Endothelial cell of umbilical vein (primary cell): Measurements from ENCODE around the gene S100A13. TPM values are rescaled to one million over a fixed set of nuclear protein-coding genes. Genes with fewer than 3 reads are reported as not detected.
"Not testable (repeated sequence)": the region's sequence is repeated elsewhere in the genome, so short reads cannot be mapped to it uniquely, and the experiment has no call there.

Experiments used
- BruUV-seq: library from RNA; stranded (reverse); fragments of 400-500 nt; replicated peaks from 2 replicates; lab custom pipeline; 2021; lab: Mats Ljungman, UMichigan
- CTCF ChIA-PET: fragments of 300-600, 350-600 bp; sonication (Branson Sonifier 250); formaldehyde crosslinking; loops from one replicate; lab custom pipeline; 2021; ENCODE audit warnings: antibody characterized with exemption, inconsistent platforms; lab: Charles Lee
- POLR2A ChIA-PET: fragments of 300-600, 350-600 bp; sonication (Branson Sonifier 250); formaldehyde crosslinking; loops from one replicate; lab custom pipeline; 2021; ENCODE audit warnings: antibody characterized with exemption, inconsistent platforms; lab: Charles Lee
- DNase-seq: peaks from one replicate; pipeline ENCODE4 v3.0.0-alpha.2; 2011; ENCODE audit warnings: low read depth, low spot score
- FAIRE-seq: peaks from 2 replicates; lab custom pipeline; 2011; peaks lifted over from hg19 to GRCh38; lab: Jason Lieb, UNC
- H2AFZ ChIP-seq: 2 replicates; pipeline ENCODE4 v1.6.0; 2012; ENCODE audit warnings: low read depth, low read length, control low read depth, inconsistent platforms
- H3K27ac ChIP-seq: 2 replicates; pipeline ENCODE4 v1.5.1; 2011; ENCODE audit warnings: low read depth, mild to moderate bottlenecking, control low read depth, low read length, moderate library complexity; ENCODE audit not compliant: insufficient read depth
- H3K27me3 ChIP-seq, 2 experiments: 2 replicates each; pipeline versions ENCODE4 v1.6.0 to v1.6.1; 2011; ENCODE audit warnings: low read length in 2 of 2, mixed read lengths in 1 of 2; ENCODE audit not compliant: control insufficient read depth in 2 of 2, insufficient read depth in 2 of 2
- H3K36me3 ChIP-seq, 2 experiments: 2 replicates in 1 of 2; 3 replicates in 1 of 2; pipeline ENCODE4 v1.5.1; 2011; ENCODE audit warnings: low read length in 2 of 2, mild to moderate bottlenecking in 1 of 2, moderate library complexity in 1 of 2; ENCODE audit not compliant: control insufficient read depth in 2 of 2, insufficient read depth in 2 of 2; ENCODE audit errors: extremely low read depth in 1 of 2
- H3K4me1 ChIP-seq: 3 replicates; pipeline ENCODE4 v1.5.1; 2011; ENCODE audit warnings: mild to moderate bottlenecking, low read length; ENCODE audit not compliant: control insufficient read depth, insufficient read depth; ENCODE audit errors: extremely low read depth
- H3K4me2 ChIP-seq: 2 replicates; pipeline ENCODE4 v1.6.1; 2011; ENCODE audit warnings: low read length, control low read depth, mixed read lengths; ENCODE audit not compliant: insufficient read depth
- H3K4me3 ChIP-seq, 3 experiments: fragments of 200-600 bp in 1 of 3; sonication (generic), shearing (Covaris generic) in 1 of 3; replicated peaks in 1 of 3; 2 replicates each; pipeline ENCODE4 v1.5.1; 2011 to 2016; ENCODE audit warnings: control low read depth in 3 of 3, low read length in 3 of 3, mild to moderate bottlenecking in 2 of 3, inconsistent platforms in 1 of 3, low read depth in 1 of 3, moderate library complexity in 1 of 3; ENCODE audit not compliant: insufficient read depth in 1 of 3
- H3K79me2 ChIP-seq: 2 replicates; pipeline ENCODE4 v1.6.0; 2012; ENCODE audit warnings: low read length, inconsistent platforms; ENCODE audit not compliant: control insufficient read depth, insufficient read depth
- H3K9ac ChIP-seq: replicated peaks from 2 replicates; pipeline ENCODE3; 2011; ENCODE audit warnings: low read length, control low read depth; ENCODE audit not compliant: insufficient read depth; ENCODE audit errors: extremely low read depth
- H3K9me1 ChIP-seq: replicated peaks from 3 replicates; pipeline ENCODE4 v1.6.0; 2011; ENCODE audit warnings: mild to moderate bottlenecking, low read length; ENCODE audit not compliant: control insufficient read depth, insufficient read depth; ENCODE audit errors: extremely low read depth
- H3K9me3 ChIP-seq: replicated peaks from 2 replicates; pipeline ENCODE4 v1.5.1; 2012; ENCODE audit warnings: low read length, inconsistent platforms; ENCODE audit not compliant: control insufficient read depth, insufficient read depth
- H4K20me1 ChIP-seq: replicated peaks from 2 replicates; pipeline ENCODE3; 2011; ENCODE audit warnings: mild to moderate bottlenecking, low read length; ENCODE audit not compliant: control insufficient read depth, insufficient read depth; ENCODE audit errors: extremely low read depth
- EZH2 ChIP-seq: IDR thresholded peaks from 2 replicates; pipeline ENCODE4 v1.6.1; 2012; ENCODE audit warnings: borderline replicate concordance, low read depth, mild to moderate bottlenecking, moderate library complexity, low read length, inconsistent platforms; ENCODE audit not compliant: severe bottlenecking
- FOS ChIP-seq: IDR thresholded peaks from 2 replicates; pipeline ENCODE4 v1.6.1; 2011; ENCODE audit warnings: mild to moderate bottlenecking, low read length, moderate library complexity, borderline replicate concordance; ENCODE audit not compliant: insufficient read depth
- GATA2 ChIP-seq: IDR thresholded peaks from 2 replicates; pipeline ENCODE4 v1.7.0; 2011; ENCODE audit warnings: low read depth, mild to moderate bottlenecking, moderate library complexity, mixed read lengths, low read length; ENCODE audit not compliant: insufficient read length, insufficient read depth
- JUN ChIP-seq: IDR thresholded peaks from 2 replicates; pipeline ENCODE4 v1.6.1; 2011; ENCODE audit warnings: borderline replicate concordance, low read depth; ENCODE audit not compliant: insufficient read length, insufficient read depth
- MAX ChIP-seq: IDR thresholded peaks from 2 replicates; pipeline ENCODE4 v1.6.1; 2011; ENCODE audit not compliant: insufficient read depth, insufficient read length
- MYC ChIP-seq: IDR thresholded peaks from one replicate; pipeline ENCODE4 v1.6.1; 2011; ENCODE audit warnings: mild to moderate bottlenecking, low read depth, low read length
- POLR2A ChIP-seq: IDR thresholded peaks from 2 replicates; pipeline ENCODE4 v1.6.1; 2012; ENCODE audit warnings: low read depth, mild to moderate bottlenecking, control low read depth, low read length
- POLR2AphosphoS5 ChIP-seq: IDR thresholded peaks from 2 replicates; pipeline ENCODE4 v1.6.1; 2012; ENCODE audit warnings: low read depth, mild to moderate bottlenecking, control low read depth, low read length, moderate library complexity; ENCODE audit not compliant: insufficient read depth
- dilution Hi-C: fragments of 300-500 bp; cut with MboI; formaldehyde crosslinking; loops from one replicate; pipeline ENCODE4 v1.15.0; 2019; ENCODE audit warnings: low sequenced_read_pairs; ENCODE audit not compliant: extremely low pct_ligation_motif_present
- intact Hi-C: fragments of 100-400 bp; cut with micrococcal nuclease; formaldehyde crosslinking; loops from one replicate; pipeline ENCODE4 v1.10.0; 2022
- polyA plus RNA-seq, 4 experiments: library from polyadenylated mRNA; depleted of rRNA in 3 of 4; stranded (reverse) in 3 of 4; unstranded in 1 of 4; fragments of >200 nt; gene quantifications; 2 replicates each; pipeline versions ENCODE4 v1.2.1 to v1.2.3, GENCODE V29; 2011 to 2012; ENCODE audit warnings: missing spikeins in 1 of 4
- total RNA-seq: library from RNA; stranded (reverse); gene quantifications from 2 replicates; pipeline ENCODE4 v1.2.3, GENCODE V29; 2021
- TF ChIP-seq, protein P1 (sequence below), 2 donors: IDR thresholded peaks; 1 replicate in 1 of 2; 2 replicates in 1 of 2; pipeline ENCODE4 v1.5.1; 2011; ENCODE audit warnings: low read length in 2 of 2, mild to moderate bottlenecking in 2 of 2, moderate library complexity in 2 of 2, control low read depth in 1 of 2, inconsistent platforms in 1 of 2, low read depth in 1 of 2; ENCODE audit not compliant: insufficient read depth in 1 of 2; ENCODE audit errors: extremely low read depth in 1 of 2

The S100A13 gene
- total and polyA plus RNA-seq, 2 donors (not counting 3 experiments of a cell fraction or from before 2014, with no cell fraction given): 155 to 360 TPM

DNA sequence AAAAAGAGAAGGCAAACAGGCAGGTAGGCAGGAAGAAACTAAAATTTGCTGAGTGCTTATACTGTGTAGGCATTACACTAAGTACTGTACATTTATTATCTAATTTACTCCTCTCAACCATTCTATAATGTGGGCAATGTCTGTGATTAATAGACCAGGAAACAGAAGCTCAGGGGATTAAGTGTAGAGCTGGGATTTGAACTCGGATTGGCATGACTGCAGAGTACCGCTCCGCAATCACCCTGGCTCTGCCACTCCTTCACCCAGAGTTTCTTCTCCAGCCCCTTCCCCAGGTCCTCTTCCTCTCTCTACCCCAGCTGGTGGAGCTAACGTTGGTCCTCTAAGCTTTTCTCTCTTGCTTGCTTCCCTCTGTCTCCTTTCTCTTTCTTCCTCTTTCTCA, 50.2 kb downstream of the S100A13 start:
- DNase-seq (no peak), FAIRE-seq (no peak)
- H3K9me3 ChIP-seq: no peaks in the 10 kb centered on the region
- BruUV-seq: no TSS peak
- POLR2A ChIA-PET: interaction anchor here (0.8 to 0.9 kb wide), 2 partner anchors 29 to 50 kb away, joined by 5 to 6 read pairs; partner anchors contain the start of gene S100A13
- H3K4me2 ChIP-seq: no peak overlapping the region
- intact Hi-C loops (no loop called here), dilution Hi-C loops (no loop called here)
- no peak overlapping the region for H3K4me3 ChIP-seq
- CTCF ChIA-PET: interaction anchor here (0.9 to 2.0 kb wide), 8 partner anchors 8 to 57 kb away, joined by 3 to 8 read pairs (median 6); partner anchors contain the start of gene S100A13
- H3K9ac ChIP-seq: no peak overlapping the region
- no peak overlapping the region for H2AFZ ChIP-seq
- no peaks in the 10 kb centered on the region for H3K9me1 ChIP-seq
- TF ChIP-seq GATA2 (no peak), POLR2AphosphoS5 (no peak), EZH2 (no peak), MYC (no peak), MAX (no peak), POLR2A (no peak), JUN (no peak), FOS (no peak)
- TF ChIP-seq, protein P1, sequence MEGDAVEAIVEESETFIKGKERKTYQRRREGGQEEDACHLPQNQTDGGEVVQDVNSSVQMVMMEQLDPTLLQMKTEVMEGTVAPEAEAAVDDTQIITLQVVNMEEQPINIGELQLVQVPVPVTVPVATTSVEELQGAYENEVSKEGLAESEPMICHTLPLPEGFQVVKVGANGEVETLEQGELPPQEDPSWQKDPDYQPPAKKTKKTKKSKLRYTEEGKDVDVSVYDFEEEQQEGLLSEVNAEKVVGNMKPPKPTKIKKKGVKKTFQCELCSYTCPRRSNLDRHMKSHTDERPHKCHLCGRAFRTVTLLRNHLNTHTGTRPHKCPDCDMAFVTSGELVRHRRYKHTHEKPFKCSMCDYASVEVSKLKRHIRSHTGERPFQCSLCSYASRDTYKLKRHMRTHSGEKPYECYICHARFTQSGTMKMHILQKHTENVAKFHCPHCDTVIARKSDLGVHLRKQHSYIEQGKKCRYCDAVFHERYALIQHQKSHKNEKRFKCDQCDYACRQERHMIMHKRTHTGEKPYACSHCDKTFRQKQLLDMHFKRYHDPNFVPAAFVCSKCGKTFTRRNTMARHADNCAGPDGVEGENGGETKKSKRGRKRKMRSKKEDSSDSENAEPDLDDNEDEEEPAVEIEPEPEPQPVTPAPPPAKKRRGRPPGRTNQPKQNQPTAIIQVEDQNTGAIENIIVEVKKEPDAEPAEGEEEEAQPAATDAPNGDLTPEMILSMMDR (IDR thresholded peaks at IDR 0.05; ENCODE audit: extremely low read depth in 1 of 2, insufficient read depth in 1 of 2, low read depth in 1 of 2, low read length in 2 of 2): no peak
- H3K27ac ChIP-seq: no peak overlapping the region
- peaks cover 3% of the 10 kb centered on the region for H3K4me1 ChIP-seq
- H4K20me1 ChIP-seq: no peaks in the 10 kb centered on the region
- H3K27me3 ChIP-seq: no peaks in the 10 kb centered on the region
- no peaks in the 10 kb centered on the region for H3K79me2 ChIP-seq
- no peaks in the 10 kb centered on the region for H3K36me3 ChIP-seq

DNA sequence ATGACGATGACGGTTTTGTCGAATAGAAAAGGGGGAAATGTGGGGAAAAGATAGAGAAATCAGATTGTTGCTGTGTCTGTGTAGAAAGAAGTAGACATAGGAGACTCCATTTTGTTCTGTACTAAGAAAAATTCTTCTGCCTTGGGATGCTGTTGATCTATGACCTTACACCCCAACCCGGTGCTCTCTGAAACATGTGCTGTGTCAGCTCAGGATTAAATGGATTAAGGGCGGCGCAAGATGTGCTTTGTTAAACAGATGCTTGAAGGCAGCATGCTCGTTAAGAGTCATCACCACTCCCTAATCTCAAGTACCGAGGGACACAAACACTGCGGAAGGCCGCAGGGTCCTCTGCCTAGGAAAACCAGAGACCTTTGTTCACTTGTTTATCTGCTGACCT, 51.8 kb downstream of the S100A13 start:
- H4K20me1 ChIP-seq, H3K4me1 ChIP-seq, H3K36me3 ChIP-seq, H3K9ac ChIP-seq, POLR2A ChIA-PET, DNase-seq, FAIRE-seq, H3K9me1 ChIP-seq, dilution Hi-C loops, H3K79me2 ChIP-seq, H2AFZ ChIP-seq, intact Hi-C loops, H3K27me3 ChIP-seq, BruUV-seq, H3K9me3 ChIP-seq, H3K27ac ChIP-seq, H3K4me3 ChIP-seq, H3K4me2 ChIP-seq: not testable (repeated sequence)
- CTCF ChIA-PET: interaction anchor here (1.2 kb wide), 1 partner anchor 52 kb away, joined by 6 read pairs; the partner anchor contains the start of gene S100A13

DNA sequence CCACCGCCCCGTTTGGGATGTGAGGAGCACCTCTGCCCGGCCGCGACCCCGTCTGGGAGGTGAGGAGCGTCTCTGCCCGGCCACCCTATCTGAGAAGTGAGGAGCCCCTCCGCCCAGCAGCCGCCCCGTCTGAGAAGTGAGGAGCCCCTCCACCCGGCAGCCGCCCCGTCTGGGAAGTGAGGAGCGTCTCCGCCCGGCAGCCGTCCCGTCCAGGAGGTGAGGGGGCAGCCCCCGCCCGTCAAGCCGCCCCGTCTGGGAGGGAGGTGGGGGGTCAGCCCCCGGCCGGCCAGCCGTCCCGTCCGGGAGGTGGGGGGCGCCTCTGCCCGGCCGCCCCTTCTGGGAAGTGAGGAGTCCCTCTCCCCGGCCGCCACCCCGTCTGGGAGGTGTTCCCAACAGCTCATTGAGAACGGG, 52.2 kb downstream of the S100A13 start:
- intact Hi-C loops, H3K9me1 ChIP-seq, H4K20me1 ChIP-seq, H3K27me3 ChIP-seq, H3K4me2 ChIP-seq, H3K4me1 ChIP-seq, BruUV-seq, DNase-seq, H3K9ac ChIP-seq, POLR2A ChIA-PET, H3K27ac ChIP-seq, FAIRE-seq, H2AFZ ChIP-seq, CTCF ChIA-PET, H3K9me3 ChIP-seq, H3K36me3 ChIP-seq, H3K4me3 ChIP-seq, H3K79me2 ChIP-seq, dilution Hi-C loops: not testable (repeated sequence)
